ENCODE data around the gene EGFLAM. TPM values are rescaled to one million over a fixed set of nuclear protein-coding genes. Genes with fewer than 3 reads are reported as not detected.

Gene EGFLAM
- total RNA-seq, 4 donors from 2014 or later: 0.41 to 1.9 TPM; not detected in 2

GRCh38 chr5:38431242-38431853 is 173.0 kb downstream of the EGFLAM start:
- Histone ChIP-seq H3K27ac (no peak overlapping the region), H3K4me1 (peaks cover 0 to 12% (median 9%) of the 10 kb centered on the region in 4 donors), H3K36me3 (no peaks in the 10 kb centered on the region), H3K27me3 (no peaks in the 10 kb centered on the region), H3K4me3 (no peak overlapping the region), H3K9me3 (no peaks in the 10 kb centered on the region)
- intact Hi-C loops (cut with DNase I; ENCODE audit: low total_unique reads) (no loop called here), in situ Hi-C loops (cut with MboI; ENCODE audit: low pct_ligation_motif_present in 1 of 4, low pct_unique_long_range_greater_than_20kb in 1 of 4, low sequenced_read_pairs in 3 of 4) (loop anchor here (10.0 to 25.0 kb wide), 3 partner anchors 373 to 383 kb away; no protein-coding TSS in a partner anchor)
- TF ChIP-seq EP300 (IDR thresholded peaks at IDR 0.05; ENCODE audit: low read depth) (no peak), POLR2AphosphoS5 (IDR thresholded peaks at IDR 0.05) (no peak), CTCF (IDR thresholded peaks at IDR 0.05) (no peak), POLR2A (IDR thresholded peaks at IDR 0.05) (no peak)
- DNase-seq: no peak
- WGBS, 2 donors (ENCODE audit: low coverage in 1 of 2): 83 to 91% methylated on average over 1 of the region's 1 CpG

- Histone ChIP-seq H3K27me3 (no peaks in the 10 kb centered on the region), H3K4me3 (no peak overlapping the region), H3K4me1 (peaks cover 0 to 12% (median 9%) of the 10 kb centered on the region in 4 donors), H3K27ac (peak overlapping the region; percentile 24 to 56 (median 42)), H3K9me3 (no peaks in the 10 kb centered on the region), H3K36me3 (no peaks in the 10 kb centered on the region)
- no peak for DNase-seq
- in situ Hi-C loops (cut with MboI; ENCODE audit: low pct_ligation_motif_present in 1 of 4, low pct_unique_long_range_greater_than_20kb in 1 of 4, low sequenced_read_pairs in 3 of 4) (loop anchor here (10.0 to 25.0 kb wide), 3 partner anchors 371 to 381 kb away; no protein-coding TSS in a partner anchor), intact Hi-C loops (cut with DNase I; ENCODE audit: low total_unique reads) (no loop called here)
- WGBS, 2 donors (ENCODE audit: low coverage in 1 of 2): 36% methylated on average over 6 of the region's 6 CpGs; no CpG with 5 or more reads in 1 of the 2 donors
- TF ChIP-seq POLR2AphosphoS5 (IDR thresholded peaks at IDR 0.05) (no peak), CTCF (IDR thresholded peaks at IDR 0.05) (no peak), EP300 (IDR thresholded peaks at IDR 0.05; ENCODE audit: low read depth) (no peak), POLR2A (IDR thresholded peaks at IDR 0.05) (no peak)
Observed at GRCh38 chr5:38433160-38433861, 175.0 kb downstream of the EGFLAM start.

GRCh38 chr5:38434966-38435705 is 176.8 kb downstream of the EGFLAM start:
- WGBS, 2 donors (ENCODE audit: low coverage in 1 of 2): 79% methylated on average over 7 of the region's 7 CpGs; no CpG with 5 or more reads in 1 of the 2 donors
- in situ Hi-C loops (cut with MboI; ENCODE audit: low pct_ligation_motif_present in 1 of 4, low pct_unique_long_range_greater_than_20kb in 1 of 4, low sequenced_read_pairs in 3 of 4): loop anchor here (10.0 to 25.0 kb wide), 3 partner anchors 370 to 380 kb away; no protein-coding TSS in a partner anchor

More at GRCh38 chr5:38434966-38435705, 176.8 kb downstream of the EGFLAM start:
- H3K4me1 ChIP-seq: peaks cover 0 to 12% (median 9%) of the 10 kb centered on the region in 4 donors
- H3K27me3 ChIP-seq: no peaks in the 10 kb centered on the region
- H3K4me3 ChIP-seq: no peak overlapping the region
- TF ChIP-seq CTCF (IDR thresholded peaks at IDR 0.05): no peak
- TF ChIP-seq POLR2AphosphoS5 (IDR thresholded peaks at IDR 0.05): no peak
- no peak for TF ChIP-seq EP300 (IDR thresholded peaks at IDR 0.05; ENCODE audit: low read depth)
- no peak for TF ChIP-seq POLR2A (IDR thresholded peaks at IDR 0.05)
- H3K36me3 ChIP-seq: no peaks in the 10 kb centered on the region
- intact Hi-C loops (cut with DNase I; ENCODE audit: low total_unique reads): no loop called here
- no peaks in the 10 kb centered on the region for H3K9me3 ChIP-seq
- H3K27ac ChIP-seq: no peak overlapping the region
- DNase-seq: no peak
